HG03520 (cell line): ENCODE results near the gene CELF5.
"Not testable (repeated sequence)": the region's sequence is repeated elsewhere in the genome, so short reads cannot be mapped to it uniquely, and the experiment has no call there.

ENCODE experiments used
- ATAC-seq: cut with Tn5 transposase; IDR thresholded peaks from one replicate; pipeline ENCODE4 v1.9.1; 2021; ENCODE audit warnings: mild to moderate bottlenecking, moderate library complexity; ENCODE audit not compliant: unreplicated experiment

The CELF5 gene

DNA sequence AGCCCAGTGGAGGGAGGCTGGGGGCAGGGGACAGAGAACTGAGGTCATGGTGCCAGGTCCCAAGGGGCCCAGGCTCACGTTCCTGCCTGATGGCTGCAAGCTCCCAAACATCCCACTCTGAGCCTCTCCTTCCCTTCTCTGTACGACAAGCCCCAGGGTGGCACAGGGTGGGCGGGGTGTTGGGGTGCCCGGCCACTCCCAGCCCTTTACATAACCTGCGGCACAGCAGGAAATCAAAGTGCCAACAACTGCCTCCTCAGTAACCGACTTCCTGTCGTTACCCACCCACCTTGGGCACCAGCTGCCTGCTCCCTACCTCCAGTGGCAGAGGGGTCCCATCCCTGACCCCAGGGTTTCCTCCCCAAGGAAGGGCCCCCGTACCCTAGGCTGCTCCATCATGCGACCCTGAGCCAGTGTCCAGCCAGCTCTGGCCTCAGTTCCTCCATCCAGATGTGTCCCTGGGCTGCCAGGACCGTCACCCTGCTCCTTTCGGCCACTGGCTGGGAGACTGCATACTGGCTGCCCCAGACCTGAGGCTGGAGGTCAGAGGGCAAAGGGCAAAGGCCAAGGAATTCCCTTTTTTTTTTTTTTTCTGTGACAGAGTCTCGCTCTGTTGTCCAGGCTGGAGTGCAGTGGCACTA is 114.2 kb downstream of the CELF5 start:
- no peak for ATAC-seq

DNA sequence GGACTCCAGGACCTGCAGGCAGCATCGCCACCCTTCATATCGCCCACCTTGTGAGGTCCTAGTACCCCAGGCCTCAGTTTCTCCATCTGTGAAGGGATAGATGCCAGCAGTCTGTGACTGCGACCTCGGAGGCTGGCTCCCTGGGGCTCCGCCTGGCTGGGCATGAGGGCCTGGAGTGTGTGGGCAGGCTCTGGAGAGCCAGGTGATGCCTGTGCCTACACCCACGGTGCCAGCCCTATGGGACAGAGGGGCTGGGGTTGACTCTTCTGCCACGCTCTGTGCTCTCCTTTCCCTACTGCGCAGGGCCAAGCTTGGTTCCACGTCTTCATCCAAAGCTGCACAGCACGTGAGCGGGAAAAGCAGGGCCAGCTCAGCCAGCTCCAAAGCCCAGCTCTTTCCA is 115.9 kb downstream of the CELF5 start:
- no peak for ATAC-seq

DNA sequence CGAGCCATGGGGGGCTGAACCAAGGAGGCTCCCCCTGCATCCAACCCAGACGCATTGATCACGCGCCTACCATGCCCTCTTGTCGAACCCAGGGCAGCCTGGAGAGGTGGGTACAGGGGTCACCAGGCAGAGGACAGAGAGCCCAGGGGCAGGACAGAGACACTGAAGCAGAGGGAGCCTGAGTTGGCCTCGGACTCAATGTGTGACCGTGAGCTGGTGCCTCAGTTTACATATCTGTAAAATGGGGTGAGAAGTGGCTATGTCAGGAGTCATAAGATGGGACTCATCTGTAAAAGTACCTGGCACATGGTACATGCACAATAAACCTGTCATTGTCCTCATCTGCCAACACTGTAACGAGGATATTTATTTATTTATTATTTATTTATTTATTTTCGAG is 117.8 kb downstream of the CELF5 start:
- no peak for ATAC-seq

DNA sequence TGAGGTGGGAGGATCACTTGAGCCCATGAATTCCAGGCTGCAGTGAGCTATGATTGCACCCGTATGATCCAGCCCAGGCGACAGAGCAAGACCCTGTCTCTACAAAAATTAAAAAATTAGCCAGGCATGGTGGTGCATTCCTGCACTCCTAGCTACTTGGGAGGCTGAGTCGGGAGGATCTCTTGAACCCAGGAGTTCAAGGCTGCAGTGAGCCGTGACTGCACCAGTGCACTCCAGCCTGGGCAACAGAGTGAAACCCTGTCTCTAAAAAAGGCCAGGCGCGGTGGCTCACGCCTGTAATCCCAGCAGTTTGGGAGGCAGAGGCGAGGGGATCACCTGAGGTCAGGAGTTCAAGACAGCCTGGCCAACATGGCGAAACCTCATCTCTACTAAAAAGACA is 118.5 kb downstream of the CELF5 start:
- ATAC-seq = not testable (repeated sequence)

DNA sequence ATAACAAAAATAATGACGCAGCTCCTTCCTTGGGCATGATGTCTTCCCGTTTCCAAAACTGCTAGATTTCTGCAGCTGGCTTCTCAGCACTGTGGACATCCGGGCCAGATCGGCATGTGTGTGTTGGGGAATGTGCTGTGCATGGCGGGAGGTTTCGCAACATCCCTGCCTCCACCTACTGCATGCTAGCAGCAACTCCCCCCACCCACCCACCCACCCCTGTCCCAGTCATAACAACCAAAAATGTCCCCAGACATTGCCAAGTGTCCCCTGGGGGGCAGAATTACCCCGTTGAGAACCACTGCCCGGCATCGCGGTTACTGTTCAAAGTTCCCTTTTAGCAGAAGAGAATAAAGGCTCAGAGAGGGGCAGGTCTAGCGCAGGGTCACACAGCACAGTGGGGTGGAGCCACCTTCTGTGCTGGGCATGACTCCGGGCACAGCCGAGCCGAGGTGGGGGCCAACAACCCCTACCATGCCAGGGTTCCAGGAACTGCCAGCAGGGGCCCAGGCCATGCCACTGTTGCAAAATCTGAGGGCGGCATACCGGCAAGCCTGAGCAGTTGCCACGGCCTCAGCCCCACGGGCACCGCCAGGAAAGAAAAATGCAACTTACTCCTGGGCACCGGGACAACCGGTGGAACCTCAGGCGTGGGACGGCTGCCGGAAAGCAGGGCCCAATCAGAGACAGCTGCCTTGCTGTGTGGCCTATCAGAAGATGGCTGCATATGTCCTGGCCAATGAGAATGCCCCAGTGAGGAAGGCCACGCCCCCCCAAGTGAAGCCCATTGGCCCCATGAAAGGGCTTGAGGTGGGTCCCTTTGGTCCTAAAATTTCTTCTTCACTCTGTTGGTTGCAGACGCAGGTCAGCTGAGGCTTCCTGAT is 119.4 kb downstream of the CELF5 start:
- ATAC-seq = no peak

DNA sequence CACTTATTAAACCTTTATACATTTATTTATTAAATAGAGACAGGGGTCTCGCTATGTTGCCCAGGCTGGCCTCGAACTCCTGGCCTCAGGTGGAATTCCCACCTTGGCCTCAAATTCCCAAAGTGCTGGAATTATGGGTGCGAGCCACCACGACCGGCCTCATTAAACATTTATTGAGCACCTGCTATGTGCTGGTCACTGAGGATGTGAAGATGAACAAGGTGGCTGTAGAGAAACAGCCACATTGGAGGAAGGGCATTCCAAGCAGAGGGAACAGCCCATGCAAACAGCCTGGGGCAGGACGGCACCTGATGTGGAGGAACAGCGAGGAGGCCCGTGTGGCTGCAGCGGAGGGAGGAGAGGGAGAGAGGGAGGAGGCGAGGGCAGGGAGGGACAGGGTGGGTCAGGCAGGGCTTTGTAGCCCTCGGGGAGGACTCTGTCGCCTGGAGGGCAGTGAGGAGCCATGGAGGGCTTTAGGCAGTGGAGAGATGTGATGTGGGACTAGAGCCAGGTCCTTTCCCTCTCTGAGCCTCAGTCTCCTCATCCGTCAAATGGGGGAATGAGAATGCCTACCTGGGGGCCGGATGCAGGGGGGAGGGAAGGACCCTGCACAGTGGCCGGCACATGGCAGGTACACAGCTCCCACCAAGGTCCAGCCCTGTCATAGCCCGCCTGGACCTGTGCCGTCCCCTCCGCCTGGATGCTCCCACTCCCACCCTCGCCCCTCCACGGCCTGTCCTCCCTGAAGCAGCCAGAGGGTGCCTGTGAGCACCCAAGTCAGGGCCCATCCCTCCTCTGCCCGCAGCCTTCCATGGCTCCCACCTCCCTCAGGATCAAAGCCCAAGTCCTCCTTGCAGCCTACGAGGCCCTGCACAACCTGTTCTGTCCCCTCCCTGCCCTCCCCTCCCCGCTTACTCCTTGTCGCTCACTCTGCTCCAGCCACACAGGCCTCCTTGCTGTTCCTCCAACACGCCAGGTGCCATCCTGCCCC is 120.4 kb downstream of the CELF5 start:
- no peak for ATAC-seq

DNA sequence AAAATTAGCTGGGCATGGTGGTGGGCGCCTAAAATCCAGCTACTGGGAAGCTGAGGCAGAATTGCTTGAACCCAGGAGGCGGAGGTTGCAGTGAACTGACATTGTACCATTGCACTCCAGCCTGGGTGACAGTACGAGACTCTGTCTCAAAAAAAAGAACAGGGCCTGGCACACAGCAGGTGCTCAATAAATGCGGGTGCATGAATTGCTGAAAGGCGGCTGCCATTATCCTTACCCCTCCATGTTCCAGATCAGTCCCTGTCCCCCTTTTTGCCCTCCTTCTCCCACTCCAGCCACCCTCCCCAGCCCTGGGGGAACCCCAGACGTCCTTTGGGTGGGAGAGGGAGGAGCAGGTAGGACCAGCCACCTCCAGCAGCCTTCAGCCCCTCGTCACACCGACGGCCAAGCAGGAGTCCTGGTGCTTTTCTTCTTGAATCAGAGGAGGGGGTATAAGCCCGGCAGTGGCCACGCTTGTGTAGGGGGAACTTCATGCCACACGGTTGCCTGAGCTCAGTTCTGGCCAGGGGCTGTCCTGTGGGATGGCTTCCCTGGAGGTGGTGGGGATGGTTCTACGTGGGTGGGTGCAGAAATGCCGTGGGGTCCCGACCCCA is 121.5 kb downstream of the CELF5 start:
- no peak for ATAC-seq
